ENCODE results near the gene EVA1B. TPM values are rescaled to one million over a fixed set of nuclear protein-coding genes. Genes with fewer than 3 reads are reported as not detected.

The EVA1B gene
- total and polyA plus RNA-seq, 2 of the 13 experiments (the other 11 are each of a cell fraction or from before 2014, with no cell fraction given): 3.9 to 6.6 TPM

- TF ChIP-seq RNF219 (CRISPR knock-in tag; IDR thresholded peaks at IDR 0.05): no peak
- TF ChIP-seq ZBTB38 (CRISPR knock-in tag; IDR thresholded peaks at IDR 0.05): 0 out of 2 replicates have a peak, but pooled peaks have one; percentile 50
- TF ChIP-seq RELA (CRISPR knock-in tag; IDR thresholded peaks at IDR 0.05): no peak
- 0 out of 2 replicates have a peak, but pooled peaks have one; percentile 11 for TF ChIP-seq MAZ (IDR thresholded peaks at IDR 0.05; ENCODE audit: borderline replicate concordance, low read depth, low read length)
- TF ChIP-seq MAZ (CRISPR knock-in tag; IDR thresholded peaks at IDR 0.05; ENCODE audit: low read depth): peak; percentile 54; the same call in 1 of the 2 replicates
- TF ChIP-seq SNAI1 (CRISPR knock-in tag; IDR thresholded peaks at IDR 0.05; ENCODE audit: borderline replicate concordance): no peak
- TF ChIP-seq SRSF9 (IDR thresholded peaks at IDR 0.05; ENCODE audit: borderline replicate concordance, insufficient read depth, low read depth, low read length, poor library complexity, severe bottlenecking): no peak
- TF ChIP-seq HBP1 (CRISPR knock-in tag; IDR thresholded peaks at IDR 0.05; ENCODE audit: low read depth): no peak
- TF ChIP-seq ATF3 (CRISPR knock-in tag; IDR thresholded peaks at IDR 0.05): no peak
- TF ChIP-seq PAF1 (CRISPR knock-in tag; IDR thresholded peaks at IDR 0.05): no peak
- no peak for TF ChIP-seq ZBTB25 (CRISPR knock-in tag; IDR thresholded peaks at IDR 0.05)
- TF ChIP-seq RORA (CRISPR knock-in tag; IDR thresholded peaks at IDR 0.05): no peak
- TF ChIP-seq ZNF326 (CRISPR knock-in tag; IDR thresholded peaks at IDR 0.05; ENCODE audit: borderline replicate concordance): no peak
- TF ChIP-seq TP53 (CRISPR knock-in tag; conservative IDR thresholded peaks at IDR 0.05): no peak
- no peak for TF ChIP-seq ZNF451 (CRISPR knock-in tag; IDR thresholded peaks at IDR 0.05)
- no peak for TF ChIP-seq FOXP1 (IDR thresholded peaks at IDR 0.05)
- TF ChIP-seq FOXP1 (CRISPR knock-in tag; IDR thresholded peaks at IDR 0.05): 0 out of 2 replicates have a peak, but pooled peaks have one; percentile 9
- no peak for TF ChIP-seq ZNF546 (CRISPR knock-in tag; conservative IDR thresholded peaks at IDR 0.05)
These were observed at the start of gene EVA1B (continued) for GRCh38 chr1:36323636-36324352.
